ENCODE data around the gene TRMT1.
"Not testable (repeated sequence)": the region's sequence is repeated elsewhere in the genome, so short reads cannot be mapped to it uniquely, and the experiment has no call there.

TRMT1 gene

DNA sequence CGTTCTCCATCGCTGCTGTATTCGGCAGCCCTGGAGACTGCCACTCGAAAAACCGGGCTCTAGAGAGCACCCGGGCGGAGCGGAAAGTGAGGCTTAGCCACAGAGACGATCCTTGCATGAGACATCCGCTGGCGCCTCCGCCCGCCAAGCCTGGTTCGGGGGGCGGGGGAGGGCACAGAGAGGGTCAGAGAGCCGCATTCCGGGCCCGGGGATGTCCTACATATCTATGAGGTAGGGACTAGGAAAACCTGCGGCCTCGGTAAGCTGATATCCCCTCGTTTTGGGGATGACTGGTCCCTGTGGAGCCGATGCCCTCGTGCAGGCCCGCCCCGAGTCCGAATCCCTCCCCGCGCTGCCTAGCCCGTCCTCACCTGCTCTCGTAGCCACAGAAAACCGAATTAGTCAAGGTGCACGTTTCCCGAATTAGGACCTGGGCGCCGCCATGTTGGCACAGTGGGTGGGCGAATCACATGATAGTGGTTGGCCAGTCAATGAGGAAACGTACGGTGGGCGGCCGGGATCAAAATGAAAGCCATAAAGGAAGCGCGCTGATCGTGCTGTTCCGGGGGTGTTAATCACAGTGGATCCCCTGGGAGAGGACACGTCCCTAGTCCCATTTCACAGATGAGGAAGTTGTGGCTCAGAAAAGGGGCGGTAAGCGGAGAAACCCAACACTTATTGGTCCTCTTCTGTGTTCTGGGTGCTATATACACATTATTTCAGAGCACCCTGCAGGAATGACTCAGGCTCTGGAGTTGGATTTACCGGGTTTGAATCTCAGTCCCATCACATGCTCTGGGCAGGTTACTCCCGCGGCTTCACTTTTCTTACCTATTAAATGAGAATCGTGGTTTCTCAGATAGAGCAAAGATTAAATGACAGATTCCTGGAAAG, at the start of gene TRMT1:
TRMT1 (minus strand) TSS at position 459 of the 894 bp plus-strand sequence; CDS start at position 118, 341 bp downstream.
- DNase-seq: peak; percentile 92

DNA sequence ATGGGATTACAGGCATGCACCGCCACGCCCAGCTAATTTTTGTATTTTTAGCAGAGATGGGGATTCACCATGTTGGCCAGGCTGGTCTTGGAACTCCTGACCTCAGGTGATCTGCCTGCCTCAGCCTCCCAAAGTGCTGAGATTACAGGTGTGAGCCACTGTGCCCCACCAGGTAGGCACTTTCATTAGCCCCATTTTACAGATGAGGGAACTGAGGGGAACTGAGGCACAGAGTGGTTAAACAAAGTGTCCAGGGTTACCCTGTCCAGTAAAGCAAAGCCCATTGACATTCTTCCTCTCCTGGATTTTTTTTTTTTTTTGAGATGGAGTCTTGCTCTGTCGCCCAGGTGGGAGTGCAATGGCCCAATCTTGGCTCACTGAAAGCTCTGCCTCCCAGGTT, 49.6 kb upstream of the TRMT1 start:
- not testable (repeated sequence) for DNase-seq

DNA sequence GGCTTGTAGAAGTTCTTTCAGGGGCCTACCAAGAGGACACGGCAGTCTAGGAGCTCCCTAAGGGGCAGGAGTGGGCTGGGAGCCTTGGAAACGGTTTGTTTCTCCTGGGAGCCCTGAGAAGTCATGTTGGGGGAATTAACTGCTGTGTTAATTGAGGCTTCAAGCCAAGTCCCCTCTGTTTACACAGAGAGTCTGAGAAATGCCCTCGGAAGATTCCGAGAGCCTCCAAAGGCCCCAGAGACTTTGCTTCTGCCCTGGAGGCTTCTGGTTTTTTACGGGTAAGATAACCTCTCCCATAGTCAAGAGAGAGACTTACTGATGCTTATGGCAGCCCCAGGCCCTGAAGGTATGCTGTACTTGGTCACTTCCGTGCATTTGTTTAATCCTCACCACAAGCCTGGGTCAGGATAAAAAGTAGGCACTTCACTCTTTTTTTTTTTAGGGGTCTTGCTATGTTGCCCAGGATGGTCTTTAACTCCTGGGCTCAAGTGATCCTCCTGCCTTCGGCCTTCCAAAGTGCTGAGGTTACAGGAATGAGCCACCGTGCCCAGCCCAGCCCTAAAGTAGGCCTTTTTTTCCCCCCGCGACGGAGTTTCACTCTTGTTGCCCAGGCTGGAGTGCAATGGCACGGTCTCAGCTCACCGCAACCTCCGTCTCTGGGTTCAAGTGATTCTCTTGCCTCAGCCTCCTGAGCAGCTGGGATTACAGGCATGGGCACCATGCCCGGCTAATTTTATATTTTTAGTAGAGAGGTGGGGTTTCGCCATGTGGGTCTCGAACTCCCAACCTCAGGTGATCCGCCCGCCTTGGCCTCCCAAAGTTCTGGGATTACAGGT, 48.8 kb upstream of the TRMT1 start:
- DNase-seq: no peak

DNA sequence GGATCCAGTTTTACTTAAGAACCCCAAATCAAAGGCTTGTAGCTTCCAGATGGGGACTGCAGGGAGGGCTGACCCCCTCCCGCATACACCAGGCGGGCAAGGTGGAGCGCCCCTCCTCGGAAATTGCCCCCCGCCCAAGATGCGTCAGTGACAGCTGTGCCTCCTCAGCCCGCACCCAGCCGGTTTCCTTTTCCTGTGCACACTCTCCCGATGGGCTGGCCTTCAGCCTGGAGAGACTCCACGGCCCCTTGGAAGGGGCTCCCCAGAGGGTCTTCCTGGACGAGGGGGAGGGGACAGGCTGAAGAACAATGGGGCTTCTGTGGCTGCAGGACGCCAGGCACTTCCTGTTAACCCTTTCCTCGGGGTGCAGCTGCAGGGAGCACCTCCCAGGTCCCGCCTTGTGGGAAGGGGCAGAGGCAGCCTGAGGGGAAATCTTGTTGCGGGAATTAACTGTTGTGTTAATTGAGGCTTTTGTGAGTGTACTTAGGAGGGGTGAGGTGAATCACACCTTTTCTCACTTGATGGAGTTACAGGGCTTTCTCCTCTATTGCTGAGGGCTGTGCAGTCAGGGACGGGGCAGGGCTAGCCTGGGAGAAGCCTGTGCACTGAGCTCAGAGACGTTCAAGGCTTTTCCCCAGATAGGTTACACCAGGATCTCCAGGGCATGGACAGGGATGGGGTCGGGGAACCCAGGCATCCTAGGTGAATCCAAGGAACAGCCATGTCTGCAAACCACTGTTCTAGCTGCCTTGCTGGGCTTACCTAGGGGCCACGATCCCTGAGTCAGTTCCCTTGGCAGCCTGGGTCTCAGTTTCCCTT, 48.0 kb upstream of the TRMT1 start:
- peak; percentile 57 for DNase-seq

DNA sequence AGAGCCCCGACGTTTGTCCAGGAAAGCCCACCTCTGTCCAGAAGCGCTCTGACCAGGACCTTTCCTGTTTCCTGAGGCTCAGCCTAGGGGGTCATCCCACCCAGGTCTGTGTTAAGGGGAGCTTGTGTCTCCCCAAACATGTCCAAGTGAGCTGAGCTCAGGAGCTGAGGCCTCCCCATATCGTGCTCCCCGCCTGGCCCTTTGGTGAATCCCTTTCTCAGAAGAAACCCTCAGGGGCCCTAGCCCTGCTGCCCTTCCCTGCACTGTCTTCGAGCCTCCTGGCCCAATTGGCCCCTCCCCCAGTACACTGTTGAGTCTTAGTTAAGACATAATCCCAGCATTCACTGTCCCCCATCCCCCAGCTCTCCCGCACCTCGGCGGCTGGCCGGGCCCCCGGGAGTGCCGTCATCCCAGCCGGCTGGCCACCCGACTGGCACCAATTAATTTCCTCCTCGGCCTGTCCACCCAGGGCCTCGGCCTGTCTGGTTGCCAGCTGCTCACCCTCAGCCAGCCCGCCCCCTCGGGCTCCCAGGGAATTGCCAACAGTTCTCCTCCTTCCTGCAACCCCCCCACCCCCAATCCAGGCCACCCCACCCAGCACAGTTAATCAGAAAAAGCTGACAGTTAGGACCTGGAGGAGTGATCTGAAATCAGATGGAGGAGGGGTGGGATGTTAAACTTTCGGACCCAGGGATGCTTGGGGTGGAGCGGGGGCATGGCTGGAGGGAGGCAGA, 47.2 kb upstream of the TRMT1 start:
- DNase-seq: peak; percentile 46

DNA sequence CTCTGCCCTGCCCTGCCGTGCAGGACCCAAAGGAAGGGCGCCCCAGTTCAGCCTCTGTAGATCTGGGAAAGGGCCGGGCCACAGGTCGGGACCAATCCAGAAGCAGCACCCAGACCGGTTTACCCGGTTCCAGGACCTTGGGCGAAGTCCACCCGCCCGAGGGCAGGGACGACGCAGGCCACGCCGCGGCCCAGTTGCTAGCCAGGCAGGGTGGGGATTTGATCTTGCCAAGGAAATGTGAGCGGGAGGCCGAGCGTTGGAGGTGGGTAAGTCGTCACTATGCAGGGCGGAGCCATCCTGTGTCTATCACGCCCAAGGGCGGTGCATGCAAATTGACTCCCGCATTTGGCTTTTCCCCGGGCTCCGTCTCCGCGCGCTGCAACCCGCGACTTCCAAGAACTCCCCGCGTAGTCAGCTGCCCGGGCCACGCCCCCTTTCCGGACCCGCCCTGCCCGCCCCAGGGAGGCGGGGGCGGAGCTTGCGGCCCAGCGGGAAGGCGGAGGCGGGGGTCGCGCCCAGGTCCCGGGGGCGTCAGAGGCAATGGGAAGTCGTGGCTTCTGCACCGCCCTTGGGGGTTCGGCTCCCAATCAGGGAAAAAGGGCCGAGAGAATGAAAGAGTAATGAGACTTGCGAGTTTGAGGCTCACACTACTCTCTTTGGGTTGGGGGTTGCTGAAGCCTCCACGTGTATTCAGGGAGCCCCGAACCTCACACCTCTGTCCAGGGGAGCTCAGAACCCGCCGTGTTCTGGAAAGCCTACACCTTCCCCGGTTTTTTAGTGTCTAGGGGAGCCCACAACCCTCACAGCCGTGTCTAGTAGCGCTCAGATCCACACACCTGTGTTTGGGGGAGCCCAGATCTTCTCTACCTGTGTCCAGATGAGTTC, 46.4 kb upstream of the TRMT1 start:
- DNase-seq: peak; percentile 90

DNA sequence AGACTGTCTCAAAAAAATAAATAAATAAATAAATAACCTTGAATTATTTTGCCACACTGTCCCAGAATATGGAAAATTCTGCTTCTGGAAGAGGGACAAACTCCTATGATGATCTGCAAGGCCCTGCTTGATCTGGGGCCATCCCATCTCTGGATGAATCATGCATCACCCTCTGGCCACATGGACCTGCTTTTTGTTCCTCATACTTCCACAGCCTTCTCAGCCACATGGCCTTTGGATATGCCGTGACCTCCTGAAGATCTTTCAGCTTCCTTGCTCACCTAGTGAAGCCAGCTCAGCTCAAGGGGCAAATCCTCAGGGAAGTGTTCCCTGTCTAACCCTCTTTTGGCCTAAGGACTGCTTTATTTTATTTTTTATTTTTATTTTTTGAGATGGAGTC, 44.0 kb upstream of the TRMT1 start:
- DNase-seq: no peak

DNA sequence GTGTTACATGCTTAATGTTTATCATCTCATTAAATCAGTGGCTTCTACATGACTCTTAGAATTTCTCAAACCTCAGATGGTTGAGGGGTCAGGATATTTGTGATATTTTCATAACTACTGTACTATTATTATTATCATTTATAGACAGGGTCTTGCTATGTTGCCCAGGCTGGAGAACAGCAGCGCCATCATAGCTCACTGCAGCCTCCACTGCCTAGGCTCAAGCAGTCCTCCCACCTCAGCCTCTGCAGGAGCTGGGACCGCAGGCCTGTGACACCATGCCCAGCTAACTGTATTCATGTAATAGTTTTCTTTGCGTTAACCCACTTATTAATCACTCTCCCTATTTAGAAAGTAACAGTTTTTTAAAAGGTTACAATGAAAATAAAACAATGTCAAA, 43.2 kb upstream of the TRMT1 start:
- DNase-seq: no peak

DNA sequence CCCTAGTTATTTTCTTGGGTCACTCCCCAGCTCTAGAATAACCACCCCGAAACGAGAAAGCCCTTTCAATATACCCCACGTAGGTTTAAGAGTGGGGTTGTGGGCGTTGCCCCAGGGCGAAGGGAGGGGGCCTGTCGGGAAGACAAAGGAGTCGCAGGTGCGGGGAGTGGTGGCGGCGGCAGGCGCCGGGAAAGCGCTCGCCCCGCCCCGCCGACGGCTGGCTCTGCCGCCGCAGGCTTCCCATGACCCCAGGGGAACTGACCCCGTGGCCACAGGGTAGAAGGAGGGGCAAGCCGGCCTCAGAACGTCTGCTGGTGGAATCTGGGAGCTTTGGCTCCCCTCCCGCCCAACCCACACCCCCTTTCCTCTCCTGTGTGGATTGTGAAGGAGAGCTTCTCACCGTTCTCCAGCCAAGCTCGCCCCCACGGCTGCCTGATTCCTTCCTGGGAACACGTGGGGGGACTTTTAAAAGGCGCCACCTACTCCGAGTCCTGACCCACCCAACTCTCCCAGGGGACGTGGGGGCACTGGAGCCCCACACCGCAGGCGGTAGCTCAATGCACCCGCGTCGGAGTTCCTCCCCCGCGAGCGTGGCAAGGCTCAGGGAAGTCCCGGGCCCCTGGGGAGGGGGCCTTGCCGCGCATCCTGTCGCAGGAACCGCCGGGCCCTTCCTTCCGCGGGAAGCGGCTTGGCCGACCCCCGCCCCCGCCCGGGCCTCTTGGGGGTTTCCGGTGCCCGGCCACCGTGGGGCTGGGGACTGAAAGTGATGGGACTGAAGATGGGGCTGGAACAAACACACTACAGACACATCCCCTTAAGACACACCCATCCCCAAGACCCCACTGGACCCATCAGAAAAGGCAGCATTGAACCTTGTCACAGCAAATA, 39.2 kb upstream of the TRMT1 start:
- peak; percentile 90 for DNase-seq

DNA sequence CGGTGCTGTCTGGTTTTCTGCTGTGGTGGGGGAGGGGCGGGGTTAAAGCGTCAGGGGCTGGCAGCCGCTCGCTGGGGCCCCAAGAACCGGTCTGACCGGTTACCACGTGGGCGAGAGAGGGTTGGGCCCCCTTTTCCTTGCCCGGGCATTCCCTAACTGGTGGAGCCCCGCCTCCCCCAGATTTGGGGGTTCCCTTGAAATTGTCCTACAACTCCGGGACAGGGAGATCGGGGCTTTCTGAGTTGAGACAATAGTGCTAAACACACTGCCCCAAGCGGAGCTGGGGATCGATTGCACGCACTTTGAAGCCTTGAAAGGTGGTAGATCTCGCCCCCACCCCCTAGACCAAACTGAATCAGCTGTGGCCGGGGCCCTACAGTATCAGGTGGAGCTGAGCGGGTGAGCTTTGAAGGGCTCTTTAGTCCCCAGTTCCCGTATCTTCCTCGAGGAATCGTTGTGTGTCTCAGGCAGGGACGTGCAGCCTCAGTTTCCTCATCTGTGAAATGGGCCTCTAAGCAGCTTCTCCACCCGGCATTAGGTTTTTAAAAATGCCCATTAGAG, 38.5 kb upstream of the TRMT1 start:
- DNase-seq: peak; percentile 89

DNA sequence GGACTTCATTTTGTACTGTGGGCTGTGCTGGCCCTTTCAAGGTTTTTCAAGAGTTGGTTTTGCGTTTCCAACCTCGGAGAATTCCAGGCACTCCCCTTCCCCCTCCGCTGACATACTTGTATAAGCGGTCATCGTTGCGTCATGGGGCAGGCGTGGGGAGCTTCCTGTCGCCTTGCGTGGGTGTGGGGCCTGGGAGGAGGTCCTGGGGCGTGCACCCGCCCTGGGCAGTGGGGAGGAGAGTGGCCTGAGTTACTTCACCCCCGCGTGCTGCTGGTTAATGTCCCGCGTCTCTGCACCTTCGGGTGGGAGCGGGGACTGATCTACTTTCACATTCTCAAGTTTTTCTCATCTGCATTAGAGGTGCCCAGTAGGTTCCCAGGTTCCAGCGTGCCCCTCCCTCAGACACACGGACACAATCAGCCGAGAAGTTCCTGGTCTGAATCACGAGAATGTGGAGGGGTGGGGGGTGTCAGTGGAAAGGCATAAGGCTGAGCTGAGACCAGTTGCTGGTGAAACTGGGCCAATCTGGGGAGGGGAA, 37.8 kb upstream of the TRMT1 start:
- peak; percentile 60 for DNase-seq

DNA sequence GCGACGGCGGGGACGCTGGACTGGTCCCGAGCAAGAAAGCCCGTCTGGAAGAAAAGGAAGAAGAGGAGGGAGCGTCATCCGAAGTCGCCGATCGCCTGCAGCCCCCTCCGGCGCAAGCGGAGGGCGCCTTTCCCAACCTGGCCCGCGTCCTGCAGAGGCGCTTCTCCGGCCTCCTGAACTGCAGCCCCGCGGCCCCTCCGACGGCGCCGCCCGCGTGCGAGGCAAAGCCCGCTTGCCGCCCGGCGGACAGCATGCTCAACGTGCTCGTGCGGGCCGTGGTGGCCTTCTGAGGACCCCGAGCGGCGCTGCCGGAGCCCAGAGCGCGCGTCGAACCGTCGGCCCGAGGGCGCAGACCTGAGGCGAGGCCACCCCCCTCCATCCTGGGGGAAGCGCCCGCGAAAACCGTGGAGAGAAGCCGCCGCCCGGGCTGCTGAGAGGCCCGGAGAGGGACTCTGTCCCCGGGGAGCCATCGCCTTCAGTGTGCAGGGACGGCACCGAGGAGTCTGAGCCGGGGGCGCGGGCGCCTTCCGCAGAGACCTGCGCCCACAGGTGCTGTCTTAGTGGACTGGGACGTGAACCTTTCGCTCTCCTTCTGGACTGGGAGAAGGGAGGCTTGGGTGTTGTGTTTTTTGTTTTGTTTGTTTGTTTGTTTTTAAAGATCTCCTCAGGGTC, 37.2 kb upstream of the TRMT1 start:
- no peak for DNase-seq

DNA sequence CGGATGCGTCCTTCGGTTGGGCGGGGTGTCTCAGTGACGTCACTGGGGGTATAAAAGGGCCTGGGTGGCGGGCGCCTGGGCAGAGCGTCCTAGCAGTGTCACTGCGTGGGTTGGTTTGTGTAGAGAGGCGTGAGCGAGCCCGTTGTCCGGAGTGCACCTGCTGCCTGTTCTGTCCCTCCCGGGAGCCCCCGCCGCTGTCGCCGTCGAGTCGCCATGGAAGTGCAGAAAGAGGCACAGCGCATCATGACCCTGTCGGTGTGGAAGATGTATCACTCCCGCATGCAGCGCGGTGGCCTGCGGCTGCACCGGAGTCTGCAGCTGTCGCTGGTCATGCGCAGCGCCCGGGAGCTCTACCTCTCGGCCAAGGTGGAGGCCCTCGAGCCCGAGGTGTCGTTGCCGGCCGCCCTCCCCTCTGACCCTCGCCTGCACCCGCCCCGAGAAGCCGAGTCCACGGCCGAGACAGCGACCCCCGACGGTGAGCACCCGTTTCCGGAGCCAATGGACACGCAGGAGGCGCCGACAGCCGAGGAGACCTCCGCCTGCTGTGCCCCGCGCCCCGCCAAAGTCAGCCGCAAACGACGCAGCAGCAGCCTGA, 36.5 kb upstream of the TRMT1 start:
- DNase-seq: peak; percentile 99

DNA sequence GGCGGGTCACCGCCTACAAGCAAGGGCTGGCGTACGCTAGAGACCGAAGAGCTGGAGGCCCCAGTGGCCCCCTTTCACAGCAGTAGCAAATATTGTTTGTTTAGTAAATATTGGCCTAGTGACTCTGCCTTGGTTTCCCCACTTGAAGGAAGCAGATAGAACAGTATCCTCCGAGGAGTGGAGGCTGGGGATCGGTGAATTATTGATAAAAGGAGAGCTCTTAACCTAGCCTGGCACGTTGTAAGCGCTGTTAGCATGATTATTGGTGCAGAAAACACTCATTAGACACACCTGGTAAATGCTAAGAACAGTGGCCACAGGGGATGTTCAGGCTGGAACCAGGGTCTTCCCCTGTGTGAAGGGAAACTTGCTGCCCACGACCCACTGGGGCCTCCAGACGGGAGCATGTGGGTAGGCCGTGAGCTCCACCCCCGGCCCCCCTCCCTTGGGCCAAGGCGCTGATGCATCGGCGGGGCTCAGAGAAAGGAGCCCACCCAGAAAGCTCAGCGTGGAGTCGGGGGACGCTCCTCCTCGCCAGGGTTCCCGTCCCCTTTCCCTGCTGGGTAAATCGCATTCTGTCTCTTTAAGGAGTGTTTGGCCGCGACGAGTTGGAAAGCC, 35.9 kb upstream of the TRMT1 start:
- DNase-seq: no peak

DNA sequence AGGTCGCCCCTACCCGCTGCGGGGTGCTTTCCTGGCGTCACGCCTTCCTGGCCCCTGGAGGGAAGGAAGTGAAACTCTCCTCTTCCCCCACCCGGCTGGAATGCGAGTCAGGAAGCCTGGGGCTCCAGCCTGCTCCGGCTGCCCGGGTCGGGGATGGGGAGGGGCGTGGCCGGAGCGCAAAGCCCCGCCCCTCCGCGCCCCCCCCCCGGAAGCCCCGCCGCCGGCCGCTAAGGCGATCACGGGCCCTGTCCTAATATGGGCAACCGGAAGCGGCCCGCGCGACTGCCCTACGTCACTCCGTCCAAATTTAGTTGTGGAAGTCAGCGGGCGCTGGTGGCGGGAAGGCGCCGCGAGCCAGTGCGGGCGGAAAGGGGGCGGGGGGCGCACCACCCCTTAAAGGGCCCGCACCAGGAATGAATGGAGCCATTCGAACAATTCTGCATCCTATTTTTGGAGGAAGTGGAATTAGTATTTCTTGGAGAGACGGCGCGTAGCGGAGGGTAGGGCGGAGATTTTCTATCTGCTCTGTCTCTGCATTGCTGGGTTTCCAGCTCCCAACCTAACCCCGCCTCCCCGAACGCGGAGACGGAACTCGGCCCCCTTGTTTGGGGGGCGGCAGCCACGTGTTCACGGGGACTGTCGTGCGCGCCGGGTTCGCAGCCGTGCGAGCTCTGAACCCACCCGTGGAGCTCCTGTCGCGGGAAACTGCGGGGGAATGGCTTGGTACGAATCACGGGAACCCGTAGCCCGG, 35.2 kb upstream of the TRMT1 start:
- peak; percentile 97 for DNase-seq

DNA sequence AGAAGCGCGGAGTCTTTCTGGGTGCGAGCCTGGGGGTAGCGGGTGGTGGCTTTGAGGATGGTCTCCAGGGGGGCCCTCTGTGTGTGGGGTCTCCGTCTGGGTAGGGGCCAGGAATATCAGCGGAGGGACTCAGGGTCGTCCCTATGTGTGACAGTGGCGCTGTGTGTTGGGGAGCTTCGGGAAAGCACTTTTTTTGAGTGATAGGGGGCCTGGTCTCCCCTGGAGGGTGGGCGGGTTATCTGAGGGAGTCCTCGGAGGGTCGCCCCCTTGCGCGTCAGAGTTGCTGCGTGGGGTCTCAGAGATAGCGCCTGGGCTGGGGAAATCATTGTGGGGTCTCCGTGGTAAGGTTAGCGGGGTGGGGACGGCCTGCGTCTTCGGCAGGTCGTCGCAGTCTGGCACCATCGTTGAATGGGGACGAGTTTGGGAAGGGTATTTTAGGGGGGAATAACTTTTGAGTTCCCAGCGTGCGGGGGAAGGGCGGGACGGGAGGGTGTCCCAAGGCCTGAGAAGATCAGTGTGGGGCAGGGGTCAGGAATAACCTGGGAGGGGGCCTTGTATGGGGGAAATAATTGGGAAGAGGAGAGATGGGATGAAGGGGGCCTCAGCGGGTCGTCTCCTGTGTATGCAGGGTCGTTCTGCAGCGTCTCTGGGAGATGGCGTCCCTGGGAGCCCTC, 34.5 kb upstream of the TRMT1 start:
- peak; percentile 41 for DNase-seq
